ENCODE results near the gene ARHGAP27. TPM values are rescaled to one million over a fixed set of nuclear protein-coding genes. Genes with fewer than 3 reads are reported as not detected.
A peak's percentile ranks its signal among the peaks of the same experiment; 100 is the strongest.

The ARHGAP27 gene
- total and polyA plus RNA-seq, 2 of the 4 experiments (the other 2 are of a cell fraction): under 0.01 to 0.89 TPM

GRCh38 chr17:45385331-45385997 is 47.2 kb downstream of the ARHGAP27 start:
- peak overlapping the region; percentile 90 for H2BK120ac ChIP-seq (ENCODE audit: low read depth, low read length)
- WGBS, 2 experiments (ENCODE audit: extremely low coverage in 2 of 2, insufficient read length in 1 of 2): 0% methylated on average over 3 of the region's 13 CpGs; no CpG with 5 or more reads in 1 of the 2 experiments
- H4K5ac ChIP-seq (ENCODE audit: low read depth, low read length): no peak overlapping the region
- H3K27ac ChIP-seq (ENCODE audit: insufficient read depth, low read length): no peak overlapping the region; the same call in 1 of the 2 replicates
- no peaks in the 10 kb centered on the region for H3K9me3 ChIP-seq (ENCODE audit: control insufficient read depth, insufficient read depth, low read length)
- H2BK5ac ChIP-seq (ENCODE audit: low read depth, low read length, poor library complexity, severe bottlenecking): no peak overlapping the region
- intact Hi-C loops (cut with micrococcal nuclease): loop anchor here (1.0 to 5.0 kb wide), 4 partner anchors 69 to 166 kb away; partner anchors contain the start of gene MAP3K14
- H3K9ac ChIP-seq (ENCODE audit: low read depth, low read length): no peak overlapping the region
- peak; percentile 76 for DNase-seq
- H3K27me3 ChIP-seq (ENCODE audit: control insufficient read depth, insufficient read depth, low read length): peaks cover 9% of the 10 kb centered on the region; the same call in 1 of the 2 replicates
- peak overlapping the region; percentile 86 for H2BK20ac ChIP-seq (ENCODE audit: low read depth, low read length)
- peak overlapping the region; percentile 81; the same call in 1 of the 2 replicates for H4K91ac ChIP-seq (ENCODE audit: insufficient read depth, low read depth, low read length)
- ATAC-seq (ENCODE audit: low read depth): peak; percentile 90
- CTCF ChIA-PET: interaction anchor here (0.7 to 2.7 kb wide), 7 partner anchors 12 to 250 kb away, joined by 3 to 16 read pairs (median 4); partner anchors contain the start of genes ACBD4 and MAP3K14
- BruUV-seq (replicated peaks): no TSS peak
- no peak overlapping the region for H3K18ac ChIP-seq (ENCODE audit: low read depth, low read length)
- H3K4me2 ChIP-seq (ENCODE audit: low read depth, low read length): no peak overlapping the region
- in situ Hi-C loops (cut with MboI; ENCODE audit: low sequenced_read_pairs): loop anchor here (5.0 kb wide), 2 partner anchors 108 to 168 kb away; no protein-coding TSS in a partner anchor
- H3K14ac ChIP-seq (replicated peaks; ENCODE audit: low read depth, low read length): peak overlapping the region; percentile 62; the same call in 1 of the 2 replicates
- H2AFZ ChIP-seq (replicated peaks; ENCODE audit: low read length, poor library complexity): peak overlapping the region; percentile 68
- H3K79me1 ChIP-seq (ENCODE audit: low read depth in 1 of 2, low read length in 2 of 2): no peaks in the 10 kb centered on the region
- H3K4me1 ChIP-seq (ENCODE audit: control insufficient read depth, insufficient read depth, low read length): peaks cover 5% of the 10 kb centered on the region; the same call in 1 of the 2 replicates
- H3K23ac ChIP-seq (ENCODE audit: low read depth, low read length): peak overlapping the region; percentile 36; the same call in 1 of the 2 replicates
- H4K8ac ChIP-seq (ENCODE audit: low read depth in 2 of 2, low read length in 2 of 2): peak overlapping the region in 1 of 2 experiments; percentile 59; a peak in 1 of 4 replicates
- H3K4ac ChIP-seq (ENCODE audit: low read depth, low read length): peak overlapping the region; percentile 85
- H2BK15ac ChIP-seq (ENCODE audit: low read depth, low read length): no peak overlapping the region
- peak overlapping the region; percentile 88 for H2AK5ac ChIP-seq (ENCODE audit: low read depth, low read length)
- dilution Hi-C loops (cut with HindIII; ENCODE audit: low sequenced_read_pairs, unreplicated experiment): no loop called here
- no peaks in the 10 kb centered on the region for H3K36me3 ChIP-seq (ENCODE audit: control insufficient read depth, insufficient read depth, low read length)
- H4K20me1 ChIP-seq (ENCODE audit: insufficient read depth, low read length): no peaks in the 10 kb centered on the region
- no peak overlapping the region for H3K4me3 ChIP-seq (ENCODE audit: insufficient read depth, low read depth, low read length)
- no peak overlapping the region for H3K56ac ChIP-seq (ENCODE audit: extremely low read depth, insufficient read depth, low read length)
- POLR2A ChIA-PET (ENCODE audit: unreplicated experiment): no interaction called here
- H2AK9ac ChIP-seq (replicated peaks; ENCODE audit: low read depth, low read length, poor library complexity): peak overlapping the region; percentile 73
- 0 out of 2 replicates have a peak, but pooled peaks cover 1% of the 10 kb centered on the region for H3K9me1 ChIP-seq (ENCODE audit: insufficient read depth, low read length)
- TF ChIP-seq RCOR1 (IDR thresholded peaks at IDR 0.05; ENCODE audit: insufficient replicate concordance, low read length): no peak
- TF ChIP-seq MAFK (IDR thresholded peaks at IDR 0.05; ENCODE audit: low read depth, low read length): 0 out of 2 replicates have a peak, but pooled peaks have one; percentile 5
- no peak for TF ChIP-seq ELK1 (IDR thresholded peaks at IDR 0.05; ENCODE audit: borderline replicate concordance, low read depth, low read length)
- no peak for TF ChIP-seq RFX5 (IDR thresholded peaks at IDR 0.05; ENCODE audit: low read depth, low read length)
- no peak for TF ChIP-seq USF2 (IDR thresholded peaks at IDR 0.05; ENCODE audit: low read depth, low read length)
- TF ChIP-seq POLR2A (IDR thresholded peaks at IDR 0.05; ENCODE audit: low read depth, low read length): peak; percentile 66; the same call in 1 of the 2 replicates
- no peak for TF ChIP-seq CHD1 (IDR thresholded peaks at IDR 0.05; ENCODE audit: low read depth, low read length)
- TF ChIP-seq NFE2L2 (IDR thresholded peaks at IDR 0.05; ENCODE audit: low read depth, low read length): no peak
- TF ChIP-seq RAD21 (IDR thresholded peaks at IDR 0.05; ENCODE audit: low read length): peak; percentile 100
- no peak for TF ChIP-seq CEBPB (IDR thresholded peaks at IDR 0.05; ENCODE audit: low read depth, low read length)
- TF ChIP-seq BHLHE40 (IDR thresholded peaks at IDR 0.05; ENCODE audit: low read depth, low read length): no peak
- peak; percentile 99 for TF ChIP-seq SMC3 (IDR thresholded peaks at IDR 0.05; ENCODE audit: low read depth, low read length)
- TF ChIP-seq FOS (IDR thresholded peaks at IDR 0.05; ENCODE audit: low read depth, low read length): no peak
- TF ChIP-seq CTCF (conservative IDR thresholded peaks at IDR 0.05; ENCODE audit: low read depth, low read length): peak; percentile 99

Data from IMR-90 (cell line).